Calu3 (cell line): ENCODE measurements around the gene LDLRAD3. TPM values are rescaled to one million over a fixed set of nuclear protein-coding genes. Genes with fewer than 3 reads are reported as not detected.

Experiments used
- BruUV-seq: library from RNA; stranded (reverse); fragments of 400-500 nt; replicated peaks from 2 replicates; lab custom pipeline; 2021; lab: Mats Ljungman, UMichigan
- CTCF ChIA-PET: fragments of 300-600 bp; sonication (Branson Sonifier 250); formaldehyde crosslinking; loops from one replicate; lab custom pipeline; 2022; ENCODE audit warnings: antibody characterized with exemption; lab: Charles Lee
- DNase-seq: peaks from one replicate; pipeline ENCODE4 v3.0.0; 2022
- H3K27ac Mint-ChIP-seq: one replicate; pipeline ENCODE4 v1.8.0; 2022; ENCODE audit warnings: mixed read lengths; ENCODE audit not compliant: unreplicated experiment
- H3K27me3 Mint-ChIP-seq: one replicate; pipeline ENCODE4 v1.8.0; 2022; ENCODE audit warnings: mixed read lengths; ENCODE audit not compliant: unreplicated experiment
- H3K36me3 Mint-ChIP-seq: one replicate; pipeline ENCODE4 v1.8.0; 2022; ENCODE audit warnings: mild to moderate bottlenecking, moderate library complexity, mixed read lengths; ENCODE audit not compliant: insufficient read depth, unreplicated experiment
- H3K4me1 Mint-ChIP-seq: one replicate; pipeline ENCODE4 v1.8.0; 2022; ENCODE audit warnings: mild to moderate bottlenecking, low read depth, mixed read lengths; ENCODE audit not compliant: unreplicated experiment
- H3K4me3 Mint-ChIP-seq: one replicate; pipeline ENCODE4 v1.8.0; 2022; ENCODE audit warnings: mild to moderate bottlenecking, low read depth, moderate library complexity, mixed read lengths; ENCODE audit not compliant: unreplicated experiment
- H3K9me3 Mint-ChIP-seq: one replicate; pipeline ENCODE4 v1.8.0; 2022; ENCODE audit warnings: low read depth, mixed read lengths; ENCODE audit not compliant: unreplicated experiment
- CTCF ChIP-seq: fragments of 200-600 bp; IDR thresholded peaks from one replicate; pipeline ENCODE4 v1.8.0; 2022; ENCODE audit warnings: antibody characterized with exemption; ENCODE audit not compliant: unreplicated experiment
- intact Hi-C: fragments of 100-400 bp; cut with micrococcal nuclease; formaldehyde crosslinking; loops from one replicate; pipeline ENCODE4 v1.10.0; 2022; ENCODE audit not compliant: unreplicated experiment
- total RNA-seq: library from RNA; stranded (reverse); gene quantifications from 2 replicates; pipeline ENCODE4 v1.2.3, GENCODE V29; 2022

LDLRAD3 gene
- total RNA-seq, 1 experiment from 2014 or later = 16.2 TPM

GRCh38 chr11:36114095-36114494, 170.2 kb downstream of the LDLRAD3 start:
- no TSS peak for BruUV-seq
- no peak for DNase-seq
- no peaks in the 10 kb centered on the region for H3K4me1 Mint-ChIP-seq
- CTCF ChIA-PET = no interaction called here
- no peaks in the 10 kb centered on the region for H3K36me3 Mint-ChIP-seq
- H3K27ac Mint-ChIP-seq = no peak overlapping the region
- no peak for TF ChIP-seq CTCF
- peaks cover 8% of the 10 kb centered on the region for H3K9me3 Mint-ChIP-seq
- no peak overlapping the region for H3K4me3 Mint-ChIP-seq
- intact Hi-C loops = no loop called here
- H3K27me3 Mint-ChIP-seq = no peaks in the 10 kb centered on the region

- no peak overlapping the region for H3K4me3 Mint-ChIP-seq
- DNase-seq = no peak
- H3K27ac Mint-ChIP-seq = no peak overlapping the region
- intact Hi-C loops = no loop called here
- CTCF ChIA-PET = no interaction called here
- TF ChIP-seq CTCF = no peak
- BruUV-seq = no TSS peak
- no peaks in the 10 kb centered on the region for H3K36me3 Mint-ChIP-seq
- H3K27me3 Mint-ChIP-seq = no peaks in the 10 kb centered on the region
- no peaks in the 10 kb centered on the region for H3K4me1 Mint-ChIP-seq
- peaks cover 8% of the 10 kb centered on the region for H3K9me3 Mint-ChIP-seq
Observed at GRCh38 chr11:36115378-36115801, 171.5 kb downstream of the LDLRAD3 start.

GRCh38 chr11:36116161-36116560, 172.3 kb downstream of the LDLRAD3 start:
- no peak overlapping the region for H3K27ac Mint-ChIP-seq
- no peaks in the 10 kb centered on the region for H3K36me3 Mint-ChIP-seq
- H3K4me3 Mint-ChIP-seq = no peak overlapping the region
- no peaks in the 10 kb centered on the region for H3K4me1 Mint-ChIP-seq
- DNase-seq = no peak
- no peak for TF ChIP-seq CTCF
- intact Hi-C loops = no loop called here
- CTCF ChIA-PET = no interaction called here
- no TSS peak for BruUV-seq
- H3K9me3 Mint-ChIP-seq = peaks cover 8% of the 10 kb centered on the region
- no peaks in the 10 kb centered on the region for H3K27me3 Mint-ChIP-seq

- Mint-ChIP-seq H3K27ac (no peak overlapping the region), H3K4me1 (no peaks in the 10 kb centered on the region)
Observed at GRCh38 chr11:36118084-36118483, 174.2 kb downstream of the LDLRAD3 start.

More at GRCh38 chr11:36118084-36118483, 174.2 kb downstream of the LDLRAD3 start:
- intact Hi-C loops = no loop called here
- H3K27me3 Mint-ChIP-seq = no peaks in the 10 kb centered on the region
- H3K36me3 Mint-ChIP-seq = no peaks in the 10 kb centered on the region
- DNase-seq = no peak
- peaks cover 2% of the 10 kb centered on the region for H3K9me3 Mint-ChIP-seq
- no TSS peak for BruUV-seq
- H3K4me3 Mint-ChIP-seq = no peak overlapping the region
- CTCF ChIA-PET = no interaction called here
- no peak for TF ChIP-seq CTCF
